ENCODE data around the gene PCARE.

The PCARE gene

GRCh38 chr2:29063056-29063455 lies 11.3 kb downstream of the PCARE start:
- DNase-seq (ENCODE audit: low read depth): no peak

GRCh38 chr2:29062371-29062770 lies 12.0 kb downstream of the PCARE start:
- no peak for DNase-seq (ENCODE audit: low read depth)

GRCh38 chr2:29061616-29062015 lies 12.7 kb downstream of the PCARE start:
- no peak for DNase-seq (ENCODE audit: low read depth)

- DNase-seq (ENCODE audit: low read depth): no peak
Observed at GRCh38 chr2:29061176-29061575, 13.1 kb downstream of the PCARE start.

- no peak for DNase-seq (ENCODE audit: low read depth)
Observed at GRCh38 chr2:29060441-29060840, 13.9 kb downstream of the PCARE start.

GRCh38 chr2:29059624-29060023 lies 14.7 kb downstream of the PCARE start:
- no peak for DNase-seq (ENCODE audit: low read depth)

GRCh38 chr2:29057006-29057405 lies 17.3 kb downstream of the PCARE start:
- no peak for DNase-seq (ENCODE audit: low read depth)

- DNase-seq (ENCODE audit: low read depth): no peak
Observed at GRCh38 chr2:29056452-29056851, 17.9 kb downstream of the PCARE start.

GRCh38 chr2:29055601-29056000 lies 18.7 kb downstream of the PCARE start:
- no peak for DNase-seq (ENCODE audit: low read depth)

GRCh38 chr2:29054430-29054829 lies 19.9 kb downstream of the PCARE start:
- no peak for DNase-seq (ENCODE audit: low read depth)

GRCh38 chr2:29053670-29054400 lies 20.5 kb downstream of the PCARE start:
- DNase-seq (ENCODE audit: low read depth): no peak

GRCh38 chr2:29053223-29053622 lies 21.1 kb downstream of the PCARE start:
- no peak for DNase-seq (ENCODE audit: low read depth)

GRCh38 chr2:29052807-29053206 lies 21.5 kb downstream of the PCARE start:
- DNase-seq (ENCODE audit: low read depth): no peak

- no peak for DNase-seq (ENCODE audit: low read depth)
Observed at GRCh38 chr2:29051730-29052129, 22.6 kb downstream of the PCARE start.

- DNase-seq (ENCODE audit: low read depth): no peak
Observed at GRCh38 chr2:29050591-29050990, 23.7 kb downstream of the PCARE start.

- no peak for DNase-seq (ENCODE audit: low read depth)
Observed at GRCh38 chr2:29047083-29047845, 27.1 kb downstream of the PCARE start.

- no peak for DNase-seq (ENCODE audit: low read depth)
Observed at GRCh38 chr2:29046321-29046720, 28.0 kb downstream of the PCARE start.

- no peak for DNase-seq (ENCODE audit: low read depth)
Observed at GRCh38 chr2:29044459-29044858, 29.9 kb downstream of the PCARE start.

- DNase-seq (ENCODE audit: low read depth): no peak
Observed at GRCh38 chr2:29042561-29043075, 31.7 kb downstream of the PCARE start.

- DNase-seq (ENCODE audit: low read depth): no peak
Observed at GRCh38 chr2:29041161-29041660, 33.1 kb downstream of the PCARE start.

- DNase-seq (ENCODE audit: low read depth): no peak
Observed at GRCh38 chr2:29040552-29040951, 33.8 kb downstream of the PCARE start.

- DNase-seq (ENCODE audit: low read depth): no peak
Observed at GRCh38 chr2:29039718-29040480, 34.4 kb downstream of the PCARE start.

Measured in activated T-helper 9 cell treated with anti-CD3 and anti-CD28 coated beads, Interleukin-2, amount 50 U/mL, for 16 hours (primary cell).